BJ (cell line): ENCODE measurements around the gene PABPC1L. TPM values are rescaled to one million over a fixed set of nuclear protein-coding genes. Genes with fewer than 3 reads are reported as not detected.
A peak's percentile ranks its signal among the peaks of the same experiment; 100 is the strongest.

Experiments used
- CTCF ChIA-PET: fragments of 350-600 bp; formaldehyde crosslinking; extraction: SDS; loops from one replicate; lab custom pipeline; 2021; ENCODE audit warnings: antibody characterized with exemption, inconsistent platforms; lab: Yijun Ruan, JAX
- POLR2A ChIA-PET: fragments of 300-600 bp; sonication (Branson Sonifier 250); formaldehyde crosslinking; extraction: SDS; loops from one replicate; lab custom pipeline; 2021; ENCODE audit warnings: antibody characterized with exemption; lab: Charles Lee
- DNase-seq: peaks from one replicate; pipeline ENCODE4 v3.0.0-alpha.2; 2011; ENCODE audit warnings: low read depth
- H3K27me3 ChIP-seq: 2 replicates; pipeline ENCODE4 v1.6.0; 2011; ENCODE audit warnings: low read length; ENCODE audit not compliant: control insufficient read depth, insufficient read depth
- H3K36me3 ChIP-seq: 2 replicates; pipeline ENCODE4 v1.5.1; 2011; ENCODE audit warnings: low read length; ENCODE audit not compliant: control insufficient read depth, insufficient read depth
- H3K4me3 ChIP-seq: 2 replicates; pipeline ENCODE4 v1.5.1; 2011; ENCODE audit warnings: low read depth, mild to moderate bottlenecking, control low read depth, low read length
- polyA plus RNA-seq: library from polyadenylated mRNA; depleted of rRNA; stranded (reverse); fragments of >200 nt; gene quantifications from 2 replicates; pipeline ENCODE4 v1.2.3, GENCODE V29; 2011
- TF ChIP-seq, protein P1 (sequence below): IDR thresholded peaks from 2 replicates; pipeline ENCODE4 v1.5.1; 2011; ENCODE audit warnings: low read depth, mild to moderate bottlenecking, control low read depth, inconsistent platforms, low read length, moderate library complexity; ENCODE audit not compliant: insufficient read depth

PABPC1L gene
- polyA plus RNA-seq, 1 experiment: 55.0 TPM

DNA sequence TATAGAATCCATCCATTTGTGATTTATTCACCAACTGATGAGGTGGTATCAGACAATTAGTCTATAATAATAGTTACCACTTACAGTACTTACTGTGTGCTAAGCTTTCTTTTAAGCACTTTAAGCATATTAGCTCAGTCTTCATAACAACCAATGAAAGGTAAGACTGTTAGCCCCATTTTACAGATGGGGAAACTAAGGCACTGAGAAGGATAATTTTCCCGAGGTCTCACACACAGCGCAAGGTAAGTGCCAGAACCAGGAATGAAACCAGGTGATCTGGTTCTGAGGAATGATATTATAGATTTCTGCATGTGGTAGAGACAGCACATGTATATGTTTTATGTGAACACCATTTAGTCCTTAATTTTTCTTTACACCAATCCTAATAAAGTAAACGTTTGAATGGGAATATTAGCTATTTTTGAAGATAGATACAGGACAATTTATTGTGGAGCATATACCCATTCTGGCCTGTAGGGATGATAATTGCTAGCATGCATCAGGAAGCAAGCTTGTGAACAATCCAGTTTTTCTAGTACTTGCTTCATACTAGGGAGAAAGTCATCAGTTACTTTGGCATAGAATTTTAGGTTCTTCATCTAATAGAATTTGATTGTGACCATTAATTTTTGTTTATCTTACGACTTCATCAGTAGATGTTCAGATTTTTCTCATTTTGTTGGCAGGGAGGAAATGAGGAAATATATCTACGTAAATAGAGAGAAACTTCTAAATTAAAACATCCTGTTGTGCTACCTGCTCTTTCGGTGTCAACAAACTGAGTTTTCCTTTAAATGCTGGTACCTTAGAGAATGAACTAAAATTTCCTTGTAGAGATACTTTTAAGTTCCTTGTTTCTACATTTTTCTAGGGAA, 21.4 kb upstream of the PABPC1L start:
- H3K4me3 ChIP-seq: no peak overlapping the region
- DNase-seq: no peak
- ChIA-PET POLR2A (no interaction called here), CTCF (interaction anchor here (1.0 to 1.8 kb wide), 5 partner anchors 8 to 203 kb away, joined by 3 to 11 read pairs (median 4); no protein-coding TSS in a partner anchor)
- no peaks in the 10 kb centered on the region; the same call in 1 of the 2 replicates for H3K36me3 ChIP-seq
- TF ChIP-seq, protein P1, sequence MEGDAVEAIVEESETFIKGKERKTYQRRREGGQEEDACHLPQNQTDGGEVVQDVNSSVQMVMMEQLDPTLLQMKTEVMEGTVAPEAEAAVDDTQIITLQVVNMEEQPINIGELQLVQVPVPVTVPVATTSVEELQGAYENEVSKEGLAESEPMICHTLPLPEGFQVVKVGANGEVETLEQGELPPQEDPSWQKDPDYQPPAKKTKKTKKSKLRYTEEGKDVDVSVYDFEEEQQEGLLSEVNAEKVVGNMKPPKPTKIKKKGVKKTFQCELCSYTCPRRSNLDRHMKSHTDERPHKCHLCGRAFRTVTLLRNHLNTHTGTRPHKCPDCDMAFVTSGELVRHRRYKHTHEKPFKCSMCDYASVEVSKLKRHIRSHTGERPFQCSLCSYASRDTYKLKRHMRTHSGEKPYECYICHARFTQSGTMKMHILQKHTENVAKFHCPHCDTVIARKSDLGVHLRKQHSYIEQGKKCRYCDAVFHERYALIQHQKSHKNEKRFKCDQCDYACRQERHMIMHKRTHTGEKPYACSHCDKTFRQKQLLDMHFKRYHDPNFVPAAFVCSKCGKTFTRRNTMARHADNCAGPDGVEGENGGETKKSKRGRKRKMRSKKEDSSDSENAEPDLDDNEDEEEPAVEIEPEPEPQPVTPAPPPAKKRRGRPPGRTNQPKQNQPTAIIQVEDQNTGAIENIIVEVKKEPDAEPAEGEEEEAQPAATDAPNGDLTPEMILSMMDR: peak; percentile 35; the same call in 1 of the 2 replicates
- no peaks in the 10 kb centered on the region for H3K27me3 ChIP-seq

DNA sequence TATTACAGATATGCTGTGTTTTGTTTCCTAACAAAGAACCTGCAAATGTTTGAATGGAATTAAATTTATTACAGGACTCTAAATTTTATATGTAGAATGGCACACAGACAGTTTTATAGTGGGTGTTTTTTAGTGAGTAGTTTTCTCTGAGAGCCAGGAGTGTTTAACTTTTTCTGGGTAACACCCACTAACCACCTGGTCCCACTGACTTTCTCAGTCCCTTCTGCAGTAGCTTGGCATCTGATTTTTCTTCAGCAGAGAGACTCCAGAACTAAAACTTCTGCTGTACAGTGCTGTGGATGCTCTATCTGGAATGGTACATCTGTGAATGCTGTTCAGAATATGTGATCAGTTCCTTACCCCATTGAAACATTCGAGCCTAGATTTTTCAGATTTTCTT, 18.0 kb upstream of the PABPC1L start:
- TF ChIP-seq, protein P1: no peak
- no peak for DNase-seq
- Histone ChIP-seq H3K36me3 (no peaks in the 10 kb centered on the region; the same call in 1 of the 2 replicates), H3K4me3 (no peak overlapping the region), H3K27me3 (no peaks in the 10 kb centered on the region)
- ChIA-PET POLR2A (no interaction called here), CTCF (interaction anchor here (0.6 to 2.2 kb wide), 3 partner anchors 100 to 204 kb away, joined by 3 to 5 read pairs (median 3); no protein-coding TSS in a partner anchor)

GRCh38 chr20:44894959-44895358, 14.9 kb upstream of the PABPC1L start:
- Histone ChIP-seq H3K27me3 (no peaks in the 10 kb centered on the region), H3K36me3 (peaks cover under 1% of the 10 kb centered on the region; the same call in 1 of the 2 replicates), H3K4me3 (no peak overlapping the region)
- ChIA-PET CTCF (interaction anchor here (1.0 to 1.5 kb wide), 2 partner anchors 28 to 399 kb away, joined by 3 to 5 read pairs; no protein-coding TSS in a partner anchor), POLR2A (interaction anchor here (0.6 kb wide), 1 partner anchor 57 kb away, joined by 3 read pairs; no protein-coding TSS in a partner anchor)
- TF ChIP-seq, protein P1: no peak
- no peak for DNase-seq

- H3K36me3 ChIP-seq: peaks cover 4% of the 10 kb centered on the region
- POLR2A ChIA-PET: no interaction called here
- DNase-seq: no peak
- TF ChIP-seq, protein P1: no peak
- H3K27me3 ChIP-seq: no peaks in the 10 kb centered on the region
- H3K4me3 ChIP-seq: no peak overlapping the region
- CTCF ChIA-PET: interaction anchor here (1.5 to 2.4 kb wide), 2 partner anchors 9 to 397 kb away, joined by 5 to 11 read pairs; no protein-coding TSS in a partner anchor
Observed at GRCh38 chr20:44896583-44896982, 13.3 kb upstream of the PABPC1L start.

DNA sequence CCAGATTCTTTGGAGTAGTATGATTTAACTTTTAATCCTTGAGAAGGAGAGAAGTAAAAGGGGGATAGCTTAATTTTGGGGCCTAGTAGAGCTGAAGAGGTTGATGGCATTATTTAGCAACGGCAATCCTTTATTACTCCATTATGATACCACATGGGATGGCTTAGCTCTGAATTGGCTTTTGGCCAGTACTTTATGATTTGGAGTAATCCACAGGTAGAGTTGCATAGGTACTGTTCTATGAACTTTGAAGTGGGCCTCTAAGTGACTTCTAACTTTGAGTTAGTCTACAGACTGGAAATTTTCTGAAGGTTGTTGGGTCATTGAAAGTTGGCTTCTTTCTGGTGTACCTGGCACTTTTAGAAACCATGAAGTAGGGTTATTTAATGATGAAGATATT, 12.7 kb upstream of the PABPC1L start:
- H3K27me3 ChIP-seq: no peaks in the 10 kb centered on the region
- peaks cover 4% of the 10 kb centered on the region for H3K36me3 ChIP-seq
- H3K4me3 ChIP-seq: no peak overlapping the region
- ChIA-PET POLR2A (no interaction called here), CTCF (interaction anchor here (2.4 kb wide), 1 partner anchor 9 kb away, joined by 11 read pairs; no protein-coding TSS in a partner anchor)
- TF ChIP-seq, protein P1: no peak
- DNase-seq: no peak
